ENCODE measurements around the gene SLC25A17. TPM values are rescaled to one million over a fixed set of nuclear protein-coding genes. Genes with fewer than 3 reads are reported as not detected.
"Not testable (repeated sequence)": the region's sequence is repeated elsewhere in the genome, so short reads cannot be mapped to it uniquely, and the experiment has no call there.

Gene SLC25A17
- total RNA-seq, 2 experiments from 2014 or later = 17.5 to 17.6 TPM

DNA sequence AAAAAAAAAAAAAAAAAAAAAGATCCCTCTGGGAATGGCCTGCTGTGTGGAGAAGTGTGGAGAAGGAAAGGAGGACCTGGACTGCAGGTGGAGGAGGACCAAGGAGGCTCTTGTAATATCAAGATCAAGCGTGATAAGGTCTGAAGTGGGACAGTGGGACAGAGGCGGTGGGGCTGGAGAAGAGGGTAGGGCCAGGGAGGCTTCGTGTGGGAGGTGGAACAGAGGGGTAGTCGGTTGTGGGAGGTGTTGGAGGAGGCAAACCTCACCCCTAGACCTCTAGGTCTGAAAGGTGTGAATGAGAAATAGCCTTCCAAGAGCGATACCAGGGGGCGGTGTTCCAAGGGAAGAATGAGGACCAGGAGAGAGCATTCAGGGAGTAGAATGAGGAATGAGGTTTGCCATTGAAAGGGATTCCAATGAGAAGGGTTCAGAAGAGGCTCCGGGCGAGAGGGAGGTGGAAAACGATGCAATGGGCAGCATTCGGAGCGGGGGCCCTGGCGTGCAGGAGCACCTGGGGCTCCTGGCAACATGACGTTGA, 95.7 kb downstream of the SLC25A17 start:
- Mint-ChIP-seq H3K4me1 (peaks cover 32% of the 10 kb centered on the region), H3K27ac (no peak overlapping the region), H3K27me3 (no peaks in the 10 kb centered on the region), H3K9me3 (no peaks in the 10 kb centered on the region), H3K36me3 (ENCODE audit: low read depth) (peaks cover 6% of the 10 kb centered on the region), H3K4me3 (no peak overlapping the region)
- ChIA-PET CTCF (interaction anchor here (1.5 kb wide), 1 partner anchor 41 kb away, joined by 5 read pairs; no protein-coding TSS in a partner anchor), POLR2A (no interaction called here)
- no peak for DNase-seq

DNA sequence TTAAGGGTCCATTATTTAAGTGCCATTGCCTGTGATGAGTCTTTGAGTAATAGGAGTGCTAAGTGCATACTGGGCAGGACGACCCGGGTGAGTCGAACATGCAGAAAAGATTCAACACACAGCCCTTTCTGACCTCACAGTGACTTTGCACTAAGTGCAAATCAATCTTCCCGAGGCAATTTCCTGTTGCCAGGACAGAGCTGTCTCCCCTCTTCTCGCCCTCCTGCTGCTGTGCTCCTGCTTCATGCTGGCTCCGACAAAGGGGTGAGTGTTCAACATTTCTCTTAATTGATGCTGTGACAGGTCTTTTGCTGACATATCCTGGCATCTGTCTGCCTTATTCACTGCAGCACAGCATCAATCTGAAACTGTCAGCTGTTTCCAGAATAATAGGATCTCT, 97.9 kb downstream of the SLC25A17 start:
- CTCF ChIA-PET = interaction anchor here (1.0 to 1.3 kb wide), 3 partner anchors 11 to 38 kb away, joined by 3 read pairs; no protein-coding TSS in a partner anchor
- Mint-ChIP-seq H3K27ac (no peak overlapping the region), H3K9me3 (no peaks in the 10 kb centered on the region), H3K36me3 (ENCODE audit: low read depth) (peaks cover 3% of the 10 kb centered on the region), H3K4me3 (no peak overlapping the region), H3K27me3 (peaks cover 2% of the 10 kb centered on the region), H3K4me1 (peaks cover 20% of the 10 kb centered on the region)
- POLR2A ChIA-PET = no interaction called here
- no peak for DNase-seq

GRCh38 chr22:40720538-40721256, 98.4 kb downstream of the SLC25A17 start:
- peaks cover 18% of the 10 kb centered on the region for H3K4me1 Mint-ChIP-seq
- no peak overlapping the region for H3K4me3 Mint-ChIP-seq
- H3K27ac Mint-ChIP-seq = no peak overlapping the region
- peaks cover 3% of the 10 kb centered on the region for H3K36me3 Mint-ChIP-seq (ENCODE audit: low read depth)
- no peaks in the 10 kb centered on the region for H3K9me3 Mint-ChIP-seq
- POLR2A ChIA-PET = no interaction called here
- no peak for DNase-seq
- CTCF ChIA-PET = interaction anchor here (1.0 to 1.3 kb wide), 3 partner anchors 11 to 38 kb away, joined by 3 read pairs; no protein-coding TSS in a partner anchor
- H3K27me3 Mint-ChIP-seq = peaks cover 4% of the 10 kb centered on the region

DNA sequence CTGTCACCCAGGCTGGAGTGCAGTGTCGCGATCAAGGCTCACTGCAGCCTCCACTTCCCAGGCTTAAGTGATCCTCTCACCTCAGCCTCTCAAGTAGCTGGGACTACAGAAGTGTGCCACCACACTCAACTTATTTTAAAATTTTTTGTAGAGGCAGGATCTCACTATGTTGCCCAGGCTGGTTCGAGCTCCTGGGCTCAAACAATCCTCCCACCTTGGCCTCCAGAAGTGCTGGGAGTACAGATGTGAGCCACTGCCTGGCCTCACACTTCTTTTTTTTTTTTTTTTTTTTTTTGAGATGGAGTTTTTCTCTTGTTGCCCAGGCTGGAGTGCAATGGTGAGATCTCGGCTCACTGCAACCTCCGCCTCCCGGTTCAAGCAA, 99.0 kb downstream of the SLC25A17 start:
- POLR2A ChIA-PET; H3K27ac Mint-ChIP-seq; H3K9me3 Mint-ChIP-seq; DNase-seq; H3K4me3 Mint-ChIP-seq; H3K27me3 Mint-ChIP-seq; H3K36me3 Mint-ChIP-seq (ENCODE audit: low read depth): not testable (repeated sequence)
- CTCF ChIA-PET = interaction anchor here (1.0 kb wide), 1 partner anchor 12 kb away, joined by 3 read pairs; no protein-coding TSS in a partner anchor
- peaks cover 17% of the 10 kb centered on the region for H3K4me1 Mint-ChIP-seq

Small RNAs within 50 kb of the gene (microRNA-seq; reads per million reads assigned to microRNA genes)
- gene MIR4766 (ENCODE audit: borderline microRNAs expressed, borderline replicate concordance) = 1.1 reads per million

Other genes starting within 250 kb of the SLC25A17 start
- gene MRTFA, start 182.6 kb downstream of the SLC25A17 start, total RNA-seq = 10 to 100 TPM; 61.9 to 71.1 TPM
- not detected for gene MCHR1, start 139.9 kb downstream of the SLC25A17 start, total RNA-seq
- gene ST13, start 37.3 kb upstream of the SLC25A17 start, total RNA-seq = 100 to 1,000 TPM; 147 to 180 TPM
- 10 to 100 TPM; 11.9 to 17.8 TPM for gene XPNPEP3, start 37.8 kb upstream of the SLC25A17 start, total RNA-seq
- not detected for gene DNAJB7, start 42.8 kb upstream of the SLC25A17 start, total RNA-seq
- gene RBX1, start 132.0 kb upstream of the SLC25A17 start, total RNA-seq = 10 to 100 TPM; 71.5 to 81.1 TPM